GM18508 (cell line): Measurements from ENCODE around the gene C1orf50.
"Not testable (repeated sequence)": the region's sequence is repeated elsewhere in the genome, so short reads cannot be mapped to it uniquely, and the experiment has no call there.

Source experiments
- ATAC-seq: cut with Tn5 transposase; IDR thresholded peaks from one replicate; pipeline ENCODE4 v1.9.1; 2021; ENCODE audit warnings: moderate number of reproducible peaks; ENCODE audit not compliant: insufficient read depth, unreplicated experiment

C1orf50 gene

GRCh38 chr1:42766741-42767509, at the start of gene C1orf50, which contains the start of gene P3H1:
Gene C1orf50 (plus strand): TSS chr1:42767249. CDS start chr1:42767312, 63 bp downstream.
Gene P3H1 (minus strand): TSS chr1:42767028. CDS start chr1:42766971, 57 bp downstream.
- ATAC-seq, result peak; percentile 81

GRCh38 chr1:42720868-42721267, 46.2 kb upstream of the C1orf50 start:
- ATAC-seq, result no peak

- no peak for ATAC-seq
These were observed 45.1 kb upstream of the C1orf50 start for GRCh38 chr1:42721926-42722325.

GRCh38 chr1:42722403-42722802, 44.6 kb upstream of the C1orf50 start:
- ATAC-seq, result not testable (repeated sequence)

GRCh38 chr1:42723511-42723910, 43.5 kb upstream of the C1orf50 start:
- no peak for ATAC-seq

GRCh38 chr1:42725820-42726219, 41.2 kb upstream of the C1orf50 start:
- ATAC-seq, result not testable (repeated sequence)

GRCh38 chr1:42730002-42730401, 37.0 kb upstream of the C1orf50 start:
- ATAC-seq, result no peak

- no peak for ATAC-seq
These were observed 36.1 kb upstream of the C1orf50 start for GRCh38 chr1:42730988-42731387.

- no peak for ATAC-seq
These were observed 35.5 kb upstream of the C1orf50 start for GRCh38 chr1:42731585-42731984.

GRCh38 chr1:42732126-42732680, 34.8 kb upstream of the C1orf50 start:
- no peak for ATAC-seq

GRCh38 chr1:42733415-42734200, 33.4 kb upstream of the C1orf50 start:
- no peak for ATAC-seq

- no peak for ATAC-seq
These were observed 32.6 kb upstream of the C1orf50 start for GRCh38 chr1:42734201-42735035.

GRCh38 chr1:42735056-42735455, 32.0 kb upstream of the C1orf50 start:
- no peak for ATAC-seq

GRCh38 chr1:42735477-42736105, 31.5 kb upstream of the C1orf50 start:
- ATAC-seq, result no peak

GRCh38 chr1:42736152-42736551, 30.9 kb upstream of the C1orf50 start:
- ATAC-seq, result no peak

- ATAC-seq, result no peak
These were observed 30.4 kb upstream of the C1orf50 start for GRCh38 chr1:42736571-42737200.

- no peak for ATAC-seq
These were observed 29.8 kb upstream of the C1orf50 start for GRCh38 chr1:42737257-42737656.

GRCh38 chr1:42737986-42738677, 28.9 kb upstream of the C1orf50 start:
- ATAC-seq, result no peak
